Effector CD4-positive, alpha-beta T cell (primary cell): Measurements from ENCODE around the gene FILIP1L.
"Not testable (repeated sequence)": the region's sequence is repeated elsewhere in the genome, so short reads cannot be mapped to it uniquely, and the experiment has no call there.

Source experiments
- DNase-seq: peaks from one replicate; pipeline ENCODE4 v3.0.0-alpha.2; 2020

FILIP1L gene

DNA sequence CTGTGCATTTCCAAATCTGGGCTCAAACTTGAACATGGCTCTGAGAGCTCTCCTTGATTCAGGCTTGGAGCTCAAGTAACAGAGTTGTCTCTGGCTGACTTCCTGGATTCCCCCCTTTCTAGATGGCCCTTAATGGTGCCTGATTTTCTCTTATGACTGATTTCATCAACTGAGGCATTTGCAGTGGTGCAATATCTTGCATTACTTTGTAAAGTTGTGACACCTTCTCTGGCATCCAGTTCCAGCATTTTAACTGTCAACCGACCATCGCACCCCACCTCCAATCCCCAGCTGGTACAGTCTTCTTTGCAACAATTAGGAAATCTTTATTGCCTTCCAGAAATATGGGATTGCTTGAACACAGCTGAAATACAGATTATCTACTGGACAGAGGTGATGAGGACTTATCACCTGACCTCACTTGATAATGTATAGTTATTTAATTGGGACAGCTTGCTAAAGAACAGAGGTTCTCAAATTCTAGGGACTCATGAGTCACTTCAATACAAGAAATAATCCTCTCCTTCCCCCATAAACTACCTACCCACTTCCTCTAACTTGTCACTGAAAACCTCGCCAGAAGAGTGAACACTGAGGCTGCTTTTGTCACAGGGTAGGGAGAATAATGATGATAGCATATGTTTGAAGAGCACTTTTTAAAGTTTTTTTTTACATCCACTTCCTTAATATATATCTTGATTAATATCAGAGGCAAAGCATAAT is 41.8 kb downstream of the FILIP1L start:
- no peak for DNase-seq

DNA sequence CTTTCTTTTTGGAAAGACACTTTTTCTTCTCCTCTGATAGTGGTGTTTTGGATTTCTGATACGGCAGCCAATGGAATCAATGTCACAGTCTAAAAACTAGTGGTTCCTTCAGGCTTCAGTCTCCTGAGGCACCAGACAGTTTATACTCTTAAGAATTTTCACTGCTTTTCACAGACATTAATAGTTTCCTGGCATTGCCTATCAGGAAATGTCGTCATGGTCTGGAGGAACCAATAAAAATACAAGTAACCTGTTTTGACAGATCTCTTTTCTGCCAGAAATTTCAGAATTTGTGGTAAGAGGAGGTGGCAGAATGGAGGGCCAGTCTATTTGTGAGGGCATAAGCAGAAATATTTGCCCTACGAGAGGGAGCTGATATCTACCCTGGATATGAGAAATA is 44.8 kb downstream of the FILIP1L start:
- DNase-seq = no peak

DNA sequence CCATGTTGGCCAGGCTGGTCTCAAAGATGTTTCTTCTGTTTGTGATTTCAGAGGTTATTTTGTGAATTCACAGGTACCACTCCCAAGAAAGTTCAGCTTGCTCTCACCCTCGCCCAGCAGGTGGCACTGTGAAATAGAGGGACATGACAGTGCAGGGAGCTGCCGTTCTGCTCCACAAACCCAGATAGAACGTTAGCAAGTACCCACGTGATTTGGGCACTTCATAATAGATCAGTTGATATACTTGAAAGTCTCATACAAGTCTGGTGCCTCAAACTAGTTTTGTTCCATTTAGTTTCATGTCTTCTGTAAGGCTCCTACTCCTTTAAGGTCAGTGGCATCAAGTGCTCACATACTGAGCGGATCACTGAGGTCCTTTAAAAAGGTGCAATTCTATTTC is 45.5 kb downstream of the FILIP1L start:
- DNase-seq = peak; percentile 58

DNA sequence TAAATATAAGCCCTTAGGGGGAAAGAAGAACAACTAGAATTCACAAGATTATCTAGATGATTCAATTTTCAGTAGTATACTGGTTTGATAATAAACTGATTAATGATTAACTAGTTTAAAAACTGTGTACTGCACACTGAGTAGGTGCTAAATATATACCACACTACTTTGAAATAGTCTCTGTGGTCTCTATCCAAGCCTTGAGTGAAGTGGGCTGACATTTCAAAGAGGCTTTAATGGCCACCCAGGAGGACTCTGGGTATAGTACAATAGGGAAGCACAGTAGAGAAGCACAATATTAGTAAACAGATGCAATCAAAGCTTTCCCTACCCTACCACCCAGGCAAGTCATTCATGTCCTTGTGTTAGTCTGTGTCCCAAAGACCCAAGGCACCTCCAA is 46.7 kb downstream of the FILIP1L start:
- DNase-seq = no peak

DNA sequence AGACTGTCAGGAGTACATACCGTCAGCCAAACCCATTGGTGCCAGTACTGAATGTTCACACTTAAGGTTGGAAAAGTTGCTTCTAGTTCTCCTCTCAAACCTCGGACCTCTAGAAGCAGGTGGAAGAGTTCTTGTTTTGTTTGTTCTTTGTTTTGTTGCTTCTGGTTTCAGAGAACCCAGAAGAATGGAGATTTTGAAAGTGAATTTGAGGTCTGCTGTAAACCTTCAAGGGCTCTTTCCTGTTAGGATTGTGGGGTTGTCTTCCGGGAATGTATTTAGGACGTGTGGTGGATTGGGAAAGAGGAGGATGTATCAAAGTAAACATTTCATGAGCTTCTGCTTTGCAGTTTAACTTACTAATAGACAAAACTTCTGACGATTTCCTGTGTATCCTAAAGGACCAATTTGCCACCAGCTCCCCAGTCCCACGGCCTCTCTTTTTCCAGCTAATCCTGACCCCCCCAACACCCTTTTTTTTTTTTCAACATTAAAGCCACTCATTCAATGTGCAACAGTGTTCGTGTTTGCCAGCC is 50.3 kb downstream of the FILIP1L start:
- DNase-seq = no peak

DNA sequence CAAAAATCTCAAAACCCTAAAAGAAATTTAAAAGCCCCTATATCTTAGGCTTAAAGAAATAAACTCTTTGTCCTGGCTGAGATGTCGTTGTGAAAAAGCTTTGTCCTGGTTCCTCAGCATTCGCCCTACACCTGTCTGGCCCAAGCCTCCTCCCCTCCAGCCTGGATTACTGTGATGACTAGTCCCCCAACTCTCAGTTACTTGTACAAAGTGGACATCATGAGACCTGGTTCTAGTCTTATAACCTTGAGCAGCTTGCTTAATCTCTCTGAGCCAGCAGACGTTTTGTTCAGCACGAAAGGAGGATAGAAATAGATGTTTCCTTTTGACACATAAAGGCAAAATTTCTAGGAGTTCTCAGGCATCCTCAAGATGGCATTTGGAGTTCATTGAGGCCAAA is 51.6 kb downstream of the FILIP1L start:
- DNase-seq = no peak

DNA sequence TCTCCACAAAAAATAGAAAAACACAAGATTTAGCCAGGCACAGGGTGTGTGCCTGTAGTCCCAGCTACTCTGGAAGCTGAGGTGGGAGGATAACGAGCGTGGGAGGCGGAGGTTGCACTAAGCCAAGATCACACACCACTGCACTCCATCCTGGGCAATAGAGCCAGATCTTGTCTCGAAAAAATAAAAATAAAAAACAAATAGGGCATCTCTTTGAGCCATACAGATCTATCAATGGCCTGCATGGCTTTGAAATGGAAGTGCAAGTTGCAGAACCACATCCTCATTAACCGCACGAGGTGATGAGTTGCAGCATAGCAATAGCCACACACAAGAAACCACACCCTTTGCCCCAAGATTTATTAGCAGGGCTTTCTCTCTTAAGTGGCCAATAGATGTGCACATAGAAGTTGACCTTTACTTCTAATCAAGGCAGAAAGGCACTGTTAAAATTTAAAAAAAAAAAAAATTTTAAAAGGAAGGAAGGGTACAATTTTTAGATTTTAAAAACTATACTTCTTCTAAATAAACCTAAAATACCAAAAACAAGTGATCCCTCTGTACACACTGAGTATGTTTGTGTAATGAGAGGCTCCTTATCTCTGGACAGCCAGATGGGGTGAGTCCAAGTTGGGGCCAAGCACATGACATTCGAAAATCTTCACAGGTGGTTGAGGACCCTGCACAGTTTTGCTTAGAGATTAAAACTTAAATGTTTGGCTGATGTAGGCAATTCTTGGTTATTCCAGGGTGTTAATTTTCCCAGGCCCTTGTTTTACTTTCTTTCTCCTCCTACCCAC is 53.4 kb downstream of the FILIP1L start:
- DNase-seq = no peak

DNA sequence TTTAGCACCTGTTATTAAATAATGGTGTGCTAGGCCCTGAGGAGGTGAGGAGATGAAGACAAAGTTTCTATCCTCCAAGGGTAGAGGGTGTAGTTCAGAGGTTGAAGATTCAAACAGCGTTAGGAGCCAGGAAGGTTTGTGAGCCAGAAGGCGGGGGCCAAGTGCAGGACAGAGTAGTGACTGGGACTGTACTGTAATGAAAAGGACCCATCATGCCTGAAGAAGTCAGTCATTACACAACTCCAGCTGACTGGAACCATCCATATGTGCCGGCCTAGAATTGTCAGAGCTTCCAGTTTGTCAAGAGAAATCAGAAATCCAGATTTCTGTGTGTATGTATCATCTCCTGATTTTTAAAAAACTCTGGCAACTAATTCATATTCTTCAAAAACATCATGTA is 54.8 kb downstream of the FILIP1L start:
- no peak for DNase-seq

DNA sequence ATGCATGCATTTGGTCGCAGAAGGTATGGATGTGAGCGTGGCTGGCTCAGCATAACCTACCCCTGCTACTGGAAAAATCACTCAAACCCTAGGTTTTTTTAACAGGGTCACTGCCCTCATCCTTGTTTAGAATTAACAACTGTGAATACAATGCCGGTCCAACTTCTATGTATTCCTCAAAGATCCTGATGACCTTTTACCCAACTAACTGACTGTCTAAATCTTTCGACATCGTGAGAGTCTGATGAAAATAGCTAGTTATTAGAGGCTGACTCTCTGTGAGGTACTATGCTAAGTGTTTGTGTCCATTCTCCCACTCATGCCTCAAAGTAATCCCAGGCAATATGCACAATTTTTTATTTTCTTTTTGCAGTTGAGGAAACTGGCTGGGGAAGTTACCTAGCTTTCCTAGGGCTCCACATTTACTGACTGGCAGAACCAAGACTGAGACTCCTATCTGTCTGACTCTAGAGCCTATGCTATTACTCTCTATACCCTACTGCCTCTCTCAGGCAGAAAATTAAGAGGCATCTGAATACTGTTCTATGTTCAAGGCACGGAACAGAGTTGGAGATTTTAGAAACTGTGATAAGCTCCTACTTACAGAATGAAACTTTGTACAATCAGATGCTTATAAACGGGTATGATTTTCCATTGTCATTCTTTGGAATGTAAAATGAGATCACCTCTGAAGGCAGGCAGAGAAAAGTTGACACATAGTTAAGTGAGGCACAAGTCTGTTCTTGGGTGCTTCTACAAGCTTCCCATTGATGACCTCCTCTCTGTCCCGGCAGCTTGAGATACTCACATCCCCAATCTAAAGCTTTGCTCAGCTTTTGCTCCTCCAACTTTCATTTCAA is 56.4 kb downstream of the FILIP1L start:
- DNase-seq = no peak

DNA sequence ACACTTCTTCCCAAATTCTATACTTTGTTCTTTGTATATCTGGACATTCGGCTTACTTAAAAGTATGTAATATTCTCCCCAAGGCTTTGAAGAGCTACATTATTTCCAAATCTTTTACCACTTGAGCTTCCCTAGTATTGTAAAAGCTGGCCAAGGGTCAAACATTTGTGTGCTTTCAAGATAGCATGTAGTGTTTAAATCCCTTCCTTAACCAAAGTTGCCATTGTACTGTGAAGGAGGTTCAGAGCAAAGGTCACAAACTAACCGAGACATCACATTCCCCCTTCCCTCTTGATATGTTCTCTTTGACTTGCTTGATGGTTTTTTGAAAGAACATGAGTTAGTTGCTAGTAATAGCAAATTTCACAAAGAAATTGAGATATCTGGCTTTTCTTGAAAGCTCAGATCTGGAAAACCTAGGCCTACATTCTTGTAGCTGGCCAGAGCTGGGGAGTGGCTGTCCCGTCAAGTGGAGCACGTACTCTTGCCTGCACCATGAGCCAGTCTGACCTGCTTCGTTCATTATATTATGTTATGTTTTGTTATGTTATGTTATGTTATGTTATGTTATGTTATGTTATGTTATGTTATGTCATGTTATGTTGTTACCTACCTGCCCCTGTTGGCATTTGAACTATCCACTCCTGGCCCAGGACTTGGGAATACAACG is 60.2 kb downstream of the FILIP1L start:
- no peak for DNase-seq

DNA sequence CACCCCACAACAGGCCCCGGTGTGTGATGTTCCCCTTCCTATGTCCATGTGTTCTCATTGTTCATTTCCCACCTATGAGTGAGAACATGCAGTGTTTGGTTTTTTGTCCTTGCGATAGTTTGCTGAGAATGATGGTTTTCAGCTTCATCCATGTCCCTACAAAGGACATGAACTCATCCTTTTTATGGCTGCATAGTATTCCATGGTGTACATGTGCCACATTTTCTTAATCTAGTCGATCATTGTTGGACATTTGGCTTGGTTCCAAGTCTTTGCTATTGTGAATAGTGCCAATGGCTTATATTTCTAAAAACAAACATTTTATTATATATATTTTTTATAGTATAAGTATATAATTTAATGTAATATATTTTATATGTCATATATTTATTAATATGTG is 62.8 kb downstream of the FILIP1L start:
- DNase-seq = not testable (repeated sequence)

DNA sequence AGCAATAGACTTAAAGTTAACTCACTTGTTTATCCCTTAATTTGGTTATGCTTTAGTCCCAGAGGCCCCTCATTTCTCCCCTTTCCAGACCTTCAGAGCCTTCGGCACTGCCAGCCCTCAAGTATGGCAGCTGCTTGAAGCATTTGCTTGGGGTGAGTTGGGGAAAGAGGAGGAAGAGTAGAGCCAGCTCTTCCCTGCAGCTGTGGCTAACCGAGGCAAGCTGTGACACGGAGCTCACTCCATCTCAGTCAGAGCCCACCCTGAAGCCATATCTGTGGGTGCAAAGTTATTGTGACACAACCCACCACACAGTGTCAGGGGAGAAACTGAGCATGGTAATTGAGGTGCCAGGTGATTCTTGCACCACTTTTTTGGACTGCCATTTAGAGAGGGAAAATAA is 66.1 kb downstream of the FILIP1L start:
- DNase-seq = no peak

DNA sequence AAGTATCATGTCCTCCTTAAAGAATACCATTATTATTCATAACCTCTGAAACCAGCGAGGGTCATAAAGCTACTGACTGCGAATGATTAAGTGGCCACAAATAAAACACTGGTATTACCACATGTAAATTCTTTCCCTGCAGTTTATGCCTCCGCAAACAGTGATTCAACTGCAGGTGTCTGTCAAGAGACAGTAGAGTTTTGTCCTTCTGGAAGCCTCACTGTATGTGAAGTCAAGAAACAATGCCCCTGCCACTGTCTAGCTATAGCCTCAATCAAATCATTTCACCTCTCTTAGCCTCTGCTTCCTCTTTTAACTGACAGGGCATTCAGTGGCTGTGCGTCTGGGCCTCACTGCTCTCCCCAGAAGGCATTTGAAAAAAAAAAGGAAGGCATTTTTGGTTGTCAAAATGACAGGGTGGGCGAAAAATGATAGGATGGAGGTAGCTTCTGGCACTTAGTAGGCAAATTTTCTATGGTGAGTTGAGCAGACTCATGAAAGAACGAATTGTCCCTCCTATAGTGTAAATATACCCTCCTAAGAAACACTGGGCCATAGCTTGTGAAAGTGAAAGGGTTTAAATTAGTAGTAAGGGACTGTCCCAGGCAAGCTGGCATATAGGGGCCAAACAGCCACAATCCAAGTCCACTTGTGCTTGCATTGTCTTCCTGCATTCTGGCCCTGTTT is 66.7 kb downstream of the FILIP1L start:
- DNase-seq = no peak

DNA sequence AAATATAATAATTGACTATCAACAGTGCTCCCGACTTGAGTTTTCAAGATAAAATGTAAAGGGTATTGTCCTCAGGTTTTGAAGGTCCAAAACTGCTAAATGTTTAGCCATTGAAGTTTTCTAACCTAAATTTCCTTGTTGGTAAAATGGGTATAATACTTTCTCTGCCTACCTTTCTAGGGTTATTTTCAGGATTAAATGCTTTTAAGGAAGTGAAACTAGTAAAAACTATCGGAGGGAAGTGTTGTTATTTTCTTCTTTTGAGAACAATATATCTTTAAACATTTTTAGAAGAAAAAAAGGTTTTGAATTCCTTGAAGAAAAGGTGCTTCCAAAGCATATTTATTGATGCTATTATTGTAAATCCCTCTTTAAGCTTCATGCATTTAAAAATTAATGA is 67.3 kb downstream of the FILIP1L start:
- DNase-seq = no peak

DNA sequence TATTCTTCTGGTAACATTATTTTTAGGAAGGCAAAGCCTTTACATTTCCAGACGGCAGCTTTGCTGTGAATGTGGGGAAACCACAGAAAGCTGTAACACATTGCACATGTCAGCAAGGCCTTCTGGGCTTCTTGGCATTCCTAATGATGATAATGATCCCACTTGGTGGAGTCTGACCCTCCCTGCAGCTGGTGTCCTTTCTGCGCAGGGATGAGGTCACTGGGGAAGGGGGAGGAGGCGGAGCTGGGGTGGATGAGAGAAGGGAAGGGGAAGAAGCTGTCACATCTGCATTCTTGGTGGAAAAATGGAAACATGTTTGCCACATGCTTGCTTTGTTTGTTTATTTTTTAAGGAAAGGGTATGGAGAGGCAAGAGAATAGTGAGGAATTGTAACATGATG is 68.6 kb downstream of the FILIP1L start:
- no peak for DNase-seq

DNA sequence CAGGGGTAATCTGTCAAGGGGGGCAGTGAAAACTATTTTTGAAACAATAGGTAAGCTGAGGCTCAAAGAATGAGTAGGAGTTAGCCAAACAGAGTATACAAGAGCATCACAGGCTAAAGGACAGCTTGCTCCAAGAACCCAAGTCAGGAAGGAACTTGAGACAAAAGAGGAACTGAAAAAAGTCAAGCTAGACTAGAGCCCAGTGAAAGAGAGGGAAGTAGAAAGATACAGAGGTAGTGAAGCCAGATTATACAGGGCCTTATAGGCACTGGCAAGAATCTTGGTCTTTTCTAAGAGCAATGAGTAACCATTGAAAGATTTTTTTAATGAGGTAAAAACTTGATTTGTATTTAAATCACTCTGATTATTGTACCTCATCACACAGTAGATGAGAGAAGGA is 69.9 kb downstream of the FILIP1L start:
- DNase-seq = no peak

DNA sequence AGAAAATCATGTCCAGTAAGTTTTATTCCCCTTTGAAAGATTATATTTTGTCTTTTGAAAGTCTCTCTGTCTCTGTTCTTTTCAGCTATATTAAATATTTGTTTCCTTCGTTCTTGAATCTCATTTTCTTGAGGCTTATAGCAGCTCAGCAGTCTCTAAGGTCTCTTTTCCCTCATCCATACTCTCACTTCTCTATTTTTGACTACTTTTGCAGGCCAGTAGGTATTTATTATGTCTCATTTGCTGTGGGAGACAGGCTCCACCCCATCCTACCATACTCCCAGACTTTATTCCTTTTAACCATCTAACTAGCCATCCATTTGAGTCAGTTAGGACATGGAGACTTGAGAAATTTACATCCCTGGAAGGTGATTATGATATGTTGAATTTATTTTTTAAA is 71.0 kb downstream of the FILIP1L start:
- DNase-seq = no peak

DNA sequence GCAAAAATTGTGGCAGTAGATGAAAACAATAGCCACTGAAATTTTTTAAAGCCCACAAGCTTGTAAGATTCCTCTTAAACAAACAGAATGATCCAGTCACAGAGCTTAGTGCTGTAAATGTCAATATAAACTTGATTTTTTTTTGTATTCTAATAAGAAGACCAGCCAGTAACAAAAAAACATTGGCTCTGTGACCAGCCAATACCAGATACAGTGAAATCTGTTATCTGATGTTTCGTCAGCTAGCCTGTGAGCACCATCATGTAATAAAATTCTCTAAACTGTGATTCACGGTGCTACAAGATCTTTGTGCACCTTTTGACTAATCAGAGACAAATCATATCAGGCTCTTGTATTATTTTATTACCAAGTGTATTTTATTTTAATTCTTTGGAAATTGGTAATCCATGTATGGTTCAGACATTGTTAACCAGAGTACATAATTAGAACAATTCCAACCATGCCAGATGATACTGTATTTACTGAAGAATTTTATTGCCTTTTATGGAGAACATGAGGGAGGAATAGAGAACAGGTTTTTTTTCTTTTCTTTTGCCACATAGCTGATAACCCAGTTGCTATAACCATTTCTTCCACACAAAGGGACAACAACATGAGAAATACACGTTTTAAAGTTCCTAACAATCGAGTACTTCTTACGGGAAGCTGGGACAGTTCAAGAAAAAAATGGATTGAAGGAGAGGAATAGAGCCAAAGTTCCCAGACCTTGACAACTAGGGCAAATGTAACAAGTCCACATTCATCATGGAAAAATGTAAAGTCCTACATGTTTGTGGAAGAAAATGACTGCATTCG is 71.9 kb downstream of the FILIP1L start:
- DNase-seq = no peak

DNA sequence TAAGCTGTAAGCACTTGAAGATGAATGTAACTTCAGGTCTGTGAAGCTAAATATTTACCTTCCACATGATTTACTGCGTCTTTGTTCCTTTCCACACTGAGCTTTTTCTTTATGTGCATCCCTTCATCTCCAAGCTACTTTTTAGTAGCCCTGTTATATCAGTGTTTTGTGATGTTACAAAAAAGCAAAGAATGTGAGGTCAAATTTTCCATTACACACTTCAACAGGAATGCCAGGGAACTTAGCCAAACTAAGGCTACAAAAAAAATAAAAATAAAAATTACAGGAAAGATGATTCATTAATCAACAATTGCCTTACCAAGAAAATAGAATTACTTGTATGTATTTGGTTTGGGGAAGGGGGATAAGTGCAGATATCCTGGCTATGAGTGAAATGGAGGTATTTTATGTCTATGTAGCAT is 73.0 kb downstream of the FILIP1L start:
- DNase-seq = no peak

DNA sequence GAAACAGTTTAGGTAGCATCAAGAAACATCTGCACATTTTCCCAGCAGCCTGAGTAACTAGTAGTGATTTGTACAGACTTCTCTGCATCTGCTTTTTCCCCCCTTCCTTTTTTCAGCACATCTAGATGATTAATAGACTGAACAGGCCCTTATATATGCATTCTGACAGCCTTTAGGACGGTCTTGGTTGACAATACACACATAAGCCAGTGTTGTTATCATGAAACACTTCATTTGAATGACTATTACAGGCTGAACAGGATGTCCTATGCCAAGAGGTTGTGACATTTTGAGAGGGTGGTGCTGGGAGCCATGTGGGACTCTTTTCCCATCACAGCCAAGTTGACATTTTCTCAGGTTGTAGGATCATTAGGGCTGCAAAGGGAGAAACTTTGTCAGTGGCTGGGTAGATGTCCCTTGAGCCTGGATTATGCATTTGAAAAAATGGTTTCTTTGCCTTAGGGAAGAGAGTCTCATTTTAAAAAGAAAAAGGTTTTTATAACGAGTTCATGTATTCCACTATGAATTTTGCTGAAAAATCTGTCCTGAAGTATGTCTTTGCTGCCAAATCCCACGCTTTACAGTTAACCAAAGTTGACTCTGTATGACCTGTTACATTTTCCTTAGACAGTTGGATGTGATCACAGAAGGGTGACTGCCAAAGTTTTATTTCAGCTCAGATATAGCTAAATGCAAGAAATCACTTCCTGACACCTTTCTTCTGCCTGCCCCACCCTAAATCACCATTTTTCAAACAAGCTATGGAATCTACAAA is 73.7 kb downstream of the FILIP1L start:
- no peak for DNase-seq
